ENCODE measurements around the gene HAUS3. TPM values are rescaled to one million over a fixed set of nuclear protein-coding genes. Genes with fewer than 3 reads are reported as not detected.

The HAUS3 gene
- total and polyA plus RNA-seq, 2 of the 13 experiments (the other 11 are each of a cell fraction or from before 2014, with no cell fraction given), result 3.9 to 12.6 TPM

- FAIRE-seq, result no peak
- in situ Hi-C loops (cut with HindIII; ENCODE audit: extremely low pct_ligation_motif_present, low pct_unique_long_range_greater_than_20kb), result no loop called here
Measured at GRCh38 chr4:2267320-2267811, 25.4 kb upstream of the HAUS3 start.

GRCh38 chr4:2266821-2267220, 24.9 kb upstream of the HAUS3 start:
- ChIA-PET POLR2A (interaction anchor here (0.5 kb wide), 1 partner anchor 24 kb away, joined by 3 read pairs; no protein-coding TSS in a partner anchor), CTCF (ENCODE audit: low intra/inter-chr PET ratio, low total read pairs) (no interaction called here)
- Histone ChIP-seq H3K9me3 (ENCODE audit: low read length) (no peaks in the 10 kb centered on the region), H3K79me2 (ENCODE audit: insufficient read depth, low read length) (no peaks in the 10 kb centered on the region), H3K4me2 (ENCODE audit: low read depth, low read length) (no peak overlapping the region), H3K4me3 (replicated peaks in 1 of 3; ENCODE audit: insufficient read depth in 1 of 3, low read depth in 2 of 3, low read length in 3 of 3) (no peak overlapping the region), H4K20me1 (ENCODE audit: insufficient read depth, low read length) (no peaks in the 10 kb centered on the region), H3K4me1 (ENCODE audit: insufficient read depth, low read length) (peaks cover 14% of the 10 kb centered on the region), H2AFZ (ENCODE audit: low read length) (no peak overlapping the region), H3K27ac (ENCODE audit: extremely low read length, insufficient read depth, low read length) (no peak overlapping the region), H3K36me3 (replicated peaks in 1 of 2; ENCODE audit: control insufficient read depth in 1 of 2, insufficient read depth in 2 of 2, low read length in 2 of 2) (no peaks in the 10 kb centered on the region), H3K27me3 (ENCODE audit: control insufficient read depth in 1 of 2, insufficient read depth in 2 of 2, low read length in 2 of 2) (peaks cover 22 to 63% of the 10 kb centered on the region in 2 experiments; a peak in 4 of 5 replicates), H3K9ac (ENCODE audit: insufficient read depth, low read depth, low read length) (no peak overlapping the region)
- no peak for DNase-seq (ENCODE audit: low spot score)
- FAIRE-seq, result no peak
- 14% methylated on average over 4 of the region's 5 CpGs for WGBS (ENCODE audit: low lambda C conversion rate)
- no TSS peak for BruUV-seq (replicated peaks)
- no peak for ATAC-seq
- in situ Hi-C loops (cut with HindIII; ENCODE audit: extremely low pct_ligation_motif_present, low pct_unique_long_range_greater_than_20kb) (no loop called here), intact Hi-C loops (cut with micrococcal nuclease; ENCODE audit: unreplicated experiment) (no loop called here)
- 0 out of 2 replicates have a peak, but pooled peaks have one; percentile 37 for TF ChIP-seq ZMYM3 (CRISPR knock-in tag; IDR thresholded peaks at IDR 0.05)
- no peak for TF ChIP-seq ZNF136 (CRISPR knock-in tag; IDR thresholded peaks at IDR 0.05; ENCODE audit: low read depth)
- TF ChIP-seq BATF2 (CRISPR knock-in tag; IDR thresholded peaks at IDR 0.05), result no peak
- TF ChIP-seq PREB (CRISPR knock-in tag; IDR thresholded peaks at IDR 0.05), result no peak
- TF ChIP-seq ZNF280B (CRISPR knock-in tag; IDR thresholded peaks at IDR 0.05; ENCODE audit: borderline replicate concordance), result no peak
- TF ChIP-seq U2AF1 (optimal IDR thresholded peaks at IDR 0.05; ENCODE audit: low read depth, low read length), result no peak
- TF ChIP-seq ZUFSP (CRISPR knock-in tag; IDR thresholded peaks at IDR 0.05; ENCODE audit: borderline replicate concordance), result no peak
- TF ChIP-seq ZNF335 (CRISPR knock-in tag; IDR thresholded peaks at IDR 0.05), result no peak
- no peak for TF ChIP-seq ATF5 (CRISPR knock-in tag; IDR thresholded peaks at IDR 0.05; ENCODE audit: low read depth)

More at GRCh38 chr4:2267320-2267811, 25.4 kb upstream of the HAUS3 start:
- Histone ChIP-seq H2AFZ (ENCODE audit: low read length) (no peak overlapping the region), H3K9ac (ENCODE audit: insufficient read depth, low read depth, low read length) (no peak overlapping the region), H3K27ac (ENCODE audit: extremely low read length, insufficient read depth, low read length) (no peak overlapping the region), H3K27me3 (ENCODE audit: control insufficient read depth in 1 of 2, insufficient read depth in 2 of 2, low read length in 2 of 2) (peaks cover 27 to 69% of the 10 kb centered on the region in 2 experiments; a peak in 4 of 5 replicates), H4K20me1 (ENCODE audit: insufficient read depth, low read length) (no peaks in the 10 kb centered on the region), H3K36me3 (replicated peaks in 1 of 2; ENCODE audit: control insufficient read depth in 1 of 2, insufficient read depth in 2 of 2, low read length in 2 of 2) (no peaks in the 10 kb centered on the region), H3K4me3 (replicated peaks in 1 of 3; ENCODE audit: insufficient read depth in 1 of 3, low read depth in 2 of 3, low read length in 3 of 3) (no peak overlapping the region), H3K4me2 (ENCODE audit: low read depth, low read length) (no peak overlapping the region), H3K79me2 (ENCODE audit: insufficient read depth, low read length) (no peaks in the 10 kb centered on the region), H3K9me3 (ENCODE audit: low read length) (no peaks in the 10 kb centered on the region), H3K4me1 (ENCODE audit: insufficient read depth, low read length) (peaks cover 14% of the 10 kb centered on the region)
- CTCF ChIA-PET (ENCODE audit: low intra/inter-chr PET ratio, low total read pairs), result no interaction called here
- 31% methylated on average over 14 of the region's 18 CpGs for WGBS (ENCODE audit: low lambda C conversion rate)
- no TSS peak for BruUV-seq (replicated peaks)
- TF ChIP-seq ZBTB7A (CRISPR knock-in tag; IDR thresholded peaks at IDR 0.05) (no peak), GATA4 (IDR thresholded peaks at IDR 0.05; ENCODE audit: borderline replicate concordance, low read depth) (no peak)
- DNase-seq (ENCODE audit: low spot score) (no peak), ATAC-seq (no peak)
- intact Hi-C loops (cut with micrococcal nuclease; ENCODE audit: unreplicated experiment), result no loop called here
- POLR2A ChIA-PET, result no interaction called here

All from HepG2 (cell line).